OCI-M2 (cell line): ENCODE results near the gene SYN1.

Experiments used
- DNase-seq: peaks from one replicate; lab custom pipeline; 2025; ENCODE audit not compliant: unreplicated experiment; lab: John Stamatoyannopoulos, UW

SYN1 gene

GRCh38 chrX:47634871-47635575, 15.4 kb upstream of the SYN1 start:
- DNase-seq = no peak

- no peak for DNase-seq
These were observed 14.3 kb upstream of the SYN1 start for GRCh38 chrX:47633689-47634590.

- DNase-seq = no peak
These were observed 13.0 kb upstream of the SYN1 start for GRCh38 chrX:47632666-47633065.

- DNase-seq = no peak
These were observed 12.0 kb upstream of the SYN1 start for GRCh38 chrX:47631676-47632075.

GRCh38 chrX:47629419-47630200, 10.0 kb upstream of the SYN1 start, which contains the start of gene CFP:
Gene CFP, minus strand, starts transcription at chrX:47629930. Its CDS starts 86 bp downstream, at chrX:47629844.
- DNase-seq = peak; percentile 38

- DNase-seq = no peak
These were observed 9.3 kb upstream of the SYN1 start for GRCh38 chrX:47628982-47629381.

- DNase-seq = no peak
These were observed 5.7 kb upstream of the SYN1 start for GRCh38 chrX:47625365-47625764.

- DNase-seq = no peak
These were observed 3.9 kb upstream of the SYN1 start for GRCh38 chrX:47623540-47624027.

GRCh38 chrX:47621851-47622250, 2.2 kb upstream of the SYN1 start:
- DNase-seq = no peak

- DNase-seq = no peak
These were observed 637 bp upstream of the SYN1 start for GRCh38 chrX:47620303-47620685.

- DNase-seq = no peak
These were observed 653 bp downstream of the SYN1 start for GRCh38 chrX:47618923-47619485.

- DNase-seq = no peak
These were observed 5.0 kb downstream of the SYN1 start for GRCh38 chrX:47614618-47615017.

- no peak for DNase-seq
These were observed 6.6 kb downstream of the SYN1 start for GRCh38 chrX:47613082-47613481.

GRCh38 chrX:47612418-47612817, 7.2 kb downstream of the SYN1 start:
- DNase-seq = no peak

GRCh38 chrX:47611926-47612325, 7.7 kb downstream of the SYN1 start:
- DNase-seq = no peak

GRCh38 chrX:47611489-47611888, 8.2 kb downstream of the SYN1 start:
- DNase-seq = no peak

GRCh38 chrX:47610511-47610910, 9.1 kb downstream of the SYN1 start:
- no peak for DNase-seq

- no peak for DNase-seq
These were observed 11.4 kb downstream of the SYN1 start for GRCh38 chrX:47608130-47608810.

- no peak for DNase-seq
These were observed 12.6 kb downstream of the SYN1 start for GRCh38 chrX:47607091-47607490.

GRCh38 chrX:47605024-47605423, 14.6 kb downstream of the SYN1 start:
- no peak for DNase-seq
